ENCODE measurements around the gene KCNJ5. TPM values are rescaled to one million over a fixed set of nuclear protein-coding genes. Genes with fewer than 3 reads are reported as not detected.

KCNJ5 gene
- total RNA-seq, 4 donors from 2014 or later = 0.69 to 1.1 TPM; not detected in 2

- peak overlapping the region; percentile 25 to 38 for H3K4me3 ChIP-seq
- TF ChIP-seq, protein P1, sequence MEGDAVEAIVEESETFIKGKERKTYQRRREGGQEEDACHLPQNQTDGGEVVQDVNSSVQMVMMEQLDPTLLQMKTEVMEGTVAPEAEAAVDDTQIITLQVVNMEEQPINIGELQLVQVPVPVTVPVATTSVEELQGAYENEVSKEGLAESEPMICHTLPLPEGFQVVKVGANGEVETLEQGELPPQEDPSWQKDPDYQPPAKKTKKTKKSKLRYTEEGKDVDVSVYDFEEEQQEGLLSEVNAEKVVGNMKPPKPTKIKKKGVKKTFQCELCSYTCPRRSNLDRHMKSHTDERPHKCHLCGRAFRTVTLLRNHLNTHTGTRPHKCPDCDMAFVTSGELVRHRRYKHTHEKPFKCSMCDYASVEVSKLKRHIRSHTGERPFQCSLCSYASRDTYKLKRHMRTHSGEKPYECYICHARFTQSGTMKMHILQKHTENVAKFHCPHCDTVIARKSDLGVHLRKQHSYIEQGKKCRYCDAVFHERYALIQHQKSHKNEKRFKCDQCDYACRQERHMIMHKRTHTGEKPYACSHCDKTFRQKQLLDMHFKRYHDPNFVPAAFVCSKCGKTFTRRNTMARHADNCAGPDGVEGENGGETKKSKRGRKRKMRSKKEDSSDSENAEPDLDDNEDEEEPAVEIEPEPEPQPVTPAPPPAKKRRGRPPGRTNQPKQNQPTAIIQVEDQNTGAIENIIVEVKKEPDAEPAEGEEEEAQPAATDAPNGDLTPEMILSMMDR (IDR thresholded peaks at IDR 0.05) = no peak
- no peak for TF ChIP-seq POLR2A (IDR thresholded peaks at IDR 0.05)
- H3K9me3 ChIP-seq = no peaks in the 10 kb centered on the region
- peaks cover 0 to 12% of the 10 kb centered on the region in 2 donors for H3K4me1 ChIP-seq
- DNase-seq = no peak
- H3K27ac ChIP-seq = no peak overlapping the region
- H3K36me3 ChIP-seq = no peaks in the 10 kb centered on the region
- intact Hi-C loops (cut with DNase I; ENCODE audit: low total_unique reads) = no loop called here
- H3K27me3 ChIP-seq = no peaks in the 10 kb centered on the region
Observed at GRCh38 chr11:128890216-128890542, 977 bp upstream of the KCNJ5 start.

DNA sequence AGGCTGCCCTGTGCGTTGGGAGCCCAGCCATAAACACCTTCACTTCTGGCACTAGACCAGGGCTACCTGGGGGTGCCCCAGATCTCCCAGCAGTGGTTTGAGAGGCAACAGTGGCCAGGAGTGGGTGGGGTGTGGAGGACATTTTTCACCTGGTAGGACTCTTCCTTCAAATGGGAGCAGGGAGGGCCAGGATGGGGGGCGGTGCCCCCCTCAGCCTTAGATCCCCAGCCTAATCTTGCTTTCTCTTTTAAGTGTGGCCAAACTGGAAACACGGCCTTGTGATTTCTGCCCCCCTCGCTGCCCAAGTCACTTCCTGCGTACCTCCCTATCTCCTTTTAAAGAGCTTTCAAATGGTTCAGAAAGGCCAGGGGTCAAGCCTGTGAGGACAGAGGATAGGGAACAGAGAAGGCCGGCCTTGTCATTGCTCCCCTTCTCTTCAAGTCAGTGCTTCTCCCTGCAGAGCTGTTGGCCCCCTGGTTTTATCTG lies 800 bp downstream of the KCNJ5 start:
- Histone ChIP-seq H3K9me3 (no peaks in the 10 kb centered on the region), H3K27ac (no peak overlapping the region), H3K4me3 (no peak overlapping the region), H3K27me3 (no peaks in the 10 kb centered on the region), H3K36me3 (no peaks in the 10 kb centered on the region), H3K4me1 (peaks cover 0 to 12% of the 10 kb centered on the region in 2 donors)
- DNase-seq = peak in 1 of 2 donors; percentile 34
- intact Hi-C loops (cut with DNase I; ENCODE audit: low total_unique reads) = no loop called here
- TF ChIP-seq, protein P1 (IDR thresholded peaks at IDR 0.05) = no peak
- no peak for TF ChIP-seq POLR2A (IDR thresholded peaks at IDR 0.05)

DNA sequence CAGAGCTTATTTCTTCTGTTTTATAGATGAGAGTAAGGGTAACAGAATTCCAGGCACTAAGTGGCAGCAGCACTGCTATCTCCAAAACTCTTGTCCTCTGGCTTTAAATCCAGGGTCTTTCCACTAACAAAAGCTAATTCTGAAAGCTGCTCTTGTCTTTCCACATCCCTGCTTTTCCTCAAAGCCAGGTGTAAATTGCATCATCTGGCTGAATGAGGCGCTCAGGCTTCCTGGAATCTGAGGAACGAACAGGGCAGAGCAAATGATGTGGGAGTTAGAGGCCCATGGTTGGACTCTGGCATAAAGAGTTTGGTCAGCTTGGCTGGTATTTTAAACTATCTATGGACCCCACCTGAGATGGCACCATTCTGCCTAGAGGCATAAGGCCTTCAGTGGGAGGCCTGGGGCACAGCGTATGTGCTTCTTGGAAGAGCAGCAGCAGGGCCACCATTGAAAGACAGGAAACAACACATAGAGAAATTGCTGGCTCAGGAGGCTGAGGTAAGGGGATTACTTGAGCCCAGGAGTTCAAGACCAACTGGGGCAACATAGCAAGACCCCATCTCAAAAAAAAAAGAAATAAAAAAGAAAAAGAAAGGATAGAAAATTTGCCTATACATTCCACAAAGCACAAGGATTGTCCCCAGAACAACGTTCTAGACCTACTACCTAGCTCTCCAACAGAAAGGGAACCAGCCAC lies 1.9 kb downstream of the KCNJ5 start:
- Histone ChIP-seq H3K27me3 (no peaks in the 10 kb centered on the region), H3K27ac (no peak overlapping the region), H3K4me3 (no peak overlapping the region), H3K36me3 (no peaks in the 10 kb centered on the region), H3K9me3 (no peaks in the 10 kb centered on the region), H3K4me1 (peaks cover 0 to 12% of the 10 kb centered on the region in 2 donors)
- TF ChIP-seq POLR2A (IDR thresholded peaks at IDR 0.05) = no peak
- TF ChIP-seq, protein P1 (IDR thresholded peaks at IDR 0.05) = no peak
- intact Hi-C loops (cut with DNase I; ENCODE audit: low total_unique reads) = no loop called here
- DNase-seq = no peak

DNA sequence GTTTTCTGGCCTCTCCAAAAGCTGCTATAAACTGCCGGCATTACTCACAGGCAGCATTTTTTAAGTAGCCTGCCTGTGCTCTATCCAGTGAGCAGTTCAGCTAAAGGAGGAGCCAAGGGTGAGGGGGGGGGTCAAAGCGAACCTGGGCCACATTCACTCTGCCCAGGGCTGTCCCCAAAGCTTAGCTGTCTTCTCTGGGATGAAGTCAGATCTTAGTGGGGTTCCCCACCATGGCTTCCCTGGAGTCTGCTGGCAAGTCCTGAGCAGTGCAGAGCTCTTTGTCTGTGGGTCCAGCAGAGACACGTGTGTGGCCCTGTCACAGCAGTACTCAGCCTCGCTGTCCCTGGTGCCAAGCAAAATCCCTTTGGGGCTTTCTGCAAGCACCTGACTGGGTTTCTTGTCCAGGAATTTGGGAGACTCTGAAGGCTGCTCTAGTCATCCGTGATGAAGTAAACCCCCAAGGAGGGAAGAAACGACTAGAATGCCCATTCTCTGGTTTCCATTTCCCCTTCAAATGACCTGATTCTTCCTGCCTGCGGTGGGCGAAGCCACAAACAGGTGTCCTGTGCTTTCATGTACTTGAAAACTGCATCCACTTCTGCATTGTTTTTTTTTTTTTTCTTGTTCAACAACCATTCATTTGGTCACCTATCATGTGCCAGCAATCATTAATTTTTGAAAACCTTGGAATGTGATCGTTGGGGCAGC lies 2.6 kb downstream of the KCNJ5 start:
- TF ChIP-seq, protein P1 (IDR thresholded peaks at IDR 0.05) = no peak
- no peak for TF ChIP-seq POLR2A (IDR thresholded peaks at IDR 0.05)
- Histone ChIP-seq H3K27me3 (no peaks in the 10 kb centered on the region), H3K27ac (no peak overlapping the region), H3K9me3 (no peaks in the 10 kb centered on the region), H3K4me3 (no peak overlapping the region), H3K4me1 (peaks cover 0 to 12% of the 10 kb centered on the region in 2 donors), H3K36me3 (no peaks in the 10 kb centered on the region)
- DNase-seq = no peak
- intact Hi-C loops (cut with DNase I; ENCODE audit: low total_unique reads) = no loop called here

DNA sequence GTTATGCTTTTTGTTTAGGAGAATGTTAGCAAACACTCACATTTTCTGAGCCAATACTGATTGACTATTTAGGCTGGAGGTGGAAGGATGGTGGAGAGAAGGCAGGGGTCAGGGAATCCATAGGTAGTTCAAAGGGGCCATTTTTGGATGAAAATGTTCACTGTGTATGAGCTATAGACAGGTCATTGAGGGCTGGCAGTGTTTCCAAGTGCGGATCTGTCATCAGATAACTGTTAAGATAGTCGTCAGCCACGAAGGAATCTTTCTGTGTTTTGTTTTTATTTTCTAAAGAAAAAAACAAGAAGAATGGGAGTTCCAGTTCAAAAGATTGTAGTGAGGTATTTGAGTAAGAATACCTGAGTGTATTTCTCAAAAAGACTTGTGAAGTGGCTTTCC lies 3.1 kb downstream of the KCNJ5 start:
- DNase-seq = no peak
- Histone ChIP-seq H3K27me3 (no peaks in the 10 kb centered on the region), H3K36me3 (no peaks in the 10 kb centered on the region), H3K4me1 (peaks cover 0 to 12% of the 10 kb centered on the region in 2 donors), H3K27ac (no peak overlapping the region), H3K4me3 (no peak overlapping the region), H3K9me3 (no peaks in the 10 kb centered on the region)
- intact Hi-C loops (cut with DNase I; ENCODE audit: low total_unique reads) = no loop called here
- TF ChIP-seq, protein P1 (IDR thresholded peaks at IDR 0.05) = no peak
- TF ChIP-seq POLR2A (IDR thresholded peaks at IDR 0.05) = no peak

Measured in uterus (tissue), 4 donors.